ENCODE results near the gene TIMM9.
"Not testable (repeated sequence)": the region's sequence is repeated elsewhere in the genome, so short reads cannot be mapped to it uniquely, and the experiment has no call there.

Gene TIMM9, protein sequence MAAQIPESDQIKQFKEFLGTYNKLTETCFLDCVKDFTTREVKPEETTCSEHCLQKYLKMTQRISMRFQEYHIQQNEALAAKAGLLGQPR

DNA sequence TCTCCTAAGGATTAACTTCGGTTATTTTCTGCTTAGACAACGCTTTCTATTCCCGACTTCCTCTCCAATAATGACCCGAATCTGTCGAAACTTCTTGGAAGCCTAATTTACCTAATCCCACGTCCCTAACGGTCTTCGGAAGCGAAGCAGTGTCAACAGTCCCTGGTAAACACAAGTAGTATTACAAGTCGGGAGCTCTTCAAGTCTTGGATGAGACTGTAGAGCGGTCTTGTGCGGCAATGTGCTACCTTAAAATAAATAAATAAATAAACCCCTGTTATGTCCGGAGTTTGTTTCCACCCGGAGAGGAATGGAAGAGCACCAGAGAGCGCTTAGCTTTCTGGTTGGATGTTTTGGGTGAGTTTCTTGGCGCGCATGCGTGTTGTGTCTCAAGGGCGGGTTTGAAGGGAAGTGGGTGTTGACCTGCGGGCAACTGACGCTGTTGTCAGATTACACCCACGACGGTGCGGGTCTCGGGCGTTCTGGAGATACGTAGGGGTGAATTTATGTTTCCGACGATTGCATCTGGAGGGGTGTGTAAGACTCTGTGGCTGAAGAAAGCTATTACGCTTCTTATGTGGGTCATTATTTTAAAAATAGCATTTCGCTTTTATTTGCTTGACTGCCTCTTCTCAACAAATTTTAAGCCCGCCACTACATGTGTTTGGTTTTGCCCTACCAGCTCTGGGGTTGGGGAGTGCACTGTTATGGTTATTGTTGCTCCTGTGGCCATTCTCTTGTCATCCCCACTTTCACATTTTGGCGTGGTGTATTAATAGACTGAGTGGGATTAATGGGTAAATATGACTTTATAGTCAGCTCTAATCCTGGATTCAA lies at the start of gene TIMM9, which contains the start of gene KIAA0586:
Gene TIMM9, minus strand, starts transcription at position 251 of the 837 bp plus-strand sequence. CDS start 15,586 bp downstream, outside the sequence.
Gene KIAA0586, plus strand, starts transcription at position 439 of the 837 bp plus-strand sequence. CDS start 546 bp downstream, outside the sequence.
- peak; percentile 87 to 93 for DNase-seq (ENCODE audit: low read depth in 2 of 2)

DNA sequence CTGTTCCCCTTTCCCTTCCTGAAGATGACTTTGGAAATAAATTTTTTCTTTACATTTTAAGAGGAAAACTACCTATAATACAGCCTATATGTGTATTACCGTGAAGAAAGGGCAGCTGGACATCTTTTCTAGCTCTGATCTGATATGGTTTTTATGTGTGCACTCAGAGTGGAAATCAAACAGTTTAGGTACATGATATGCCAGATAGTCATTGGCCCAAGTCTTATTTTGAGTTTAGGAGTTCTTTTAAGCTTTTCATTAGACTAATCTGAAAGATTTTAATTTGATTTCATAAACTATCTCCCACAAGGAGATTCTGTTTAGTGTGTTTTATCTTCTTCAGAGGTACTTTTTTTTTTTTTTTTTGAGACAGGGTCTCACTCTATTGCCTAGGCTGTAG lies 49.0 kb upstream of the TIMM9 start:
- no peak for DNase-seq (ENCODE audit: low read depth in 2 of 2)

DNA sequence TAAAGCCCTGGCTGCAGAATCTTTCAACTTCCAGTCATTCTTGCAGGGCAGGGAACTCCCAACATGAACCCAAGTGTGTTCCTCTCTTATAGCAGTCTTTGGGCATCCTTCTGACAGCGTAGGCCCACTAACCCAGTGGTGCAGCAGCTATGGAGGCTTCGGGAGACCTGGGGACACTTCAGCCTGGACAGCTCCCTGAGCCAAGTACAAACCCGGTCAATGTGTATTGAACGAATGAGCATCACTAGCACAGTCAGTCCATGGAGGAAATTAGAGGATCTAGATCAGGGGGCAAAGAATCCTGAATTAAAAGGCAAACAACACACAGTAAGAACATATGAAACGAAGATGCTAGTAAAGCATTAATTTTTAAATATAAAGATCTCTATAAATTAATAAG lies 42.0 kb upstream of the TIMM9 start:
- DNase-seq (ENCODE audit: low read depth in 2 of 2): no peak

DNA sequence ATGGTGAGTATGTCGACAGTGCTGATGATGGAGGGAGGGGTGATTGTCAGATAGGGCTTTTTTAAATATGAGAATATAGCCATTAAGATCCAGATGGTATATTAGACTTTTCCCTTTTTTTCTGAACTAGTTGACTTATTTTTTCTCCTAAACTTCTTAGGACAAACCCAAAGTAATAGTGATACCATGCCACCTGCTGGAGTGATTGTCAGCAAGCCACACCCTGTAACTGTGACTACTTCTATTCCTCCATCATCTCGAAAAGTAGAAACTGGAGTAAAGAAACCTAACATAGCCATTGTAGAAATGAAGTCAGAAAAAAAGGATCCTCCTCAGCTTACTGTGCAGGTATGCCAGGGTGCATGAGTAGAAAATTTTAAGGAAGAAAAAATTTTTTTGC lies 40.2 kb upstream of the TIMM9 start:
- DNase-seq (ENCODE audit: low read depth in 2 of 2): no peak

DNA sequence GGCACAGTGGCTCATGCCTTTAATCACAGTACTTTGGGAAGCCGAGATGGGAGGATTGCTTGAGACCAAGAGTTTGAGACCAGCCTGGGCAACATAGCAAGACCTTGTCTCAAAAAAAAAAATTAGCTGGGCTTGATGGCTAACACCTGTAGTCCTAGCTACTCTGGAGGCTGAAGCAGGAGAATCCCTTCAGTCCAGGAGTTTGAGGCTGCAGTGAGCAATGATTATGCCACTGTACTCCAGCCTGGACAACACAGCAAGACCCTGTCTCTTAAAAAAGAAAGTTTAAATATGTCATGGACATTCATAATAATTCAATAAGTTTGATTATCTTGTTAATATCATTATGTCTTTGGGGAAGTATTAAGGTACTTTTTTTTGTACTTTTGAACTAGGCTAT lies 39.1 kb upstream of the TIMM9 start:
- DNase-seq (ENCODE audit: low read depth in 2 of 2): no peak

DNA sequence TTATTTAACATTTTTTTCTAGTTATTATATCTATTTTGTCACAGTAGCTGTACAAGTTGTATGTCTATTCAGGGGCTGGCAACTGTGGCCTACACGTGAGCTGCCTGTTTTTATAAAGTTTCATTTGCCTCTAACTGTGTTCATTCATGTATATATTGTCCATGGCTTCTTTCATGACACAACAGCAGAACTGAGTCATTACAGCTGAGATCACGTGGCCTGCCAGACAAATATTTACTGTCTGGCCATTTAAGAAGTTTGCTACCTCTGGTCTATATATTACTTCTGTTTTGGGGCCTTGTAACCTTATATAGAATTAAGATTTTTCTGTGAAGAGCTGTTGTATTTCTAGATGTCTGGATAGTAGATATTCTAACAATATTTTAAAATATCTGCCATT lies 38.1 kb upstream of the TIMM9 start:
- DNase-seq (ENCODE audit: low read depth in 2 of 2): no peak

DNA sequence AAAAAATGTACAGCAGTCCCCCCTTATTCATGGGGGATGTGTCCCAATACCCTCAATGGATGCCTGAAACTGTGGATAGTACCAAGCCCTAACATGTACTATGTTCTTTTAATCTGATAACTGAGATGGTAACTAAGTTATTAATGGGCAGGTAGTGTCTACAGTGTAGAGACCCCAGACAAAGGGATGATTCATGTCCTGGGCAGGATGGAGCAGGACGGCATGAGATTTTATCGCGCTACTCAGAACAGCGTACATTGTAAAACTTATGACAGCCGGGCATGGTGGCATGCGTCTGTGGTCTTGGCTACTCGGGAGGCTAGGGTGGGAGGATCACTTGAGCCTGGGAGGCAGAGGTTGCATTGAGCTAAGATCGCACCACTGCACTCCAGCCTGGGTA lies 37.3 kb upstream of the TIMM9 start:
- no peak for DNase-seq (ENCODE audit: low read depth in 2 of 2)

DNA sequence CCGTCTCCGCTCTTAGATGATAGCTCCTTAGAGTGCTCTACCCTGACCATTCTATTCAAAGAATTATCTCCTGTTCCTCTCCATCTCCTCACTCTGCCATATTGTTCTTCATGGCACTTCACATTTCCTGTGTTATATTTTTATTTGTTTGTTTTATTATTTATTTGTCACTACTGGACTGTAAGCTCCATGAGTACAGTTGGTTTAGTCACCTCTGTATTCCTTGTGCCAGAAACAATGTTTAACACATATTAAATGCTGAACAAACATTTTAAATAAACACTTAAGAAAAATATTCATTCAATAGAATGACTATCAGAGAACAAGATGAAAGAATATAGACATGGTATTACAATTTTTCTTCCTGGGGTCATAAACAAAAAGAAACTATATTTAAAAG lies 35.8 kb upstream of the TIMM9 start:
- DNase-seq (ENCODE audit: low read depth in 2 of 2): no peak

DNA sequence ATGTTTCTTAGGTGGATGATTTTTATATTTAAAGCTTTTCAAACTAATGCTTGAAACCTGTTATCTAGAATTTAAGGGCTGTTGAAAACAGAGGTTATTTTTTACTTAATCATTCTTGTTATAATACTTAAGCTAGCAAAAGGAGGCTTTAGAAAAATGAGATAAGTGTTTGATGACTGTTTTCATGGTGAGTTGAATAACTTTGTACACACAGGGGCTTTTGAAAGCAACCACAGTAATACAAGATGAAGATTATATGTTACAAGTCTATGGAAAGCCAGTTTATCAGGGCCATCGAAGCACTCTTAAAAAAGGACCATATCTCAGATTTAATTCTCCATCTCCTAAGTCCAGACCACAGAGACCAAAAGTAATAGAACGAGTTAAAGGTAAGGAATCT lies 33.4 kb upstream of the TIMM9 start:
- no peak for DNase-seq (ENCODE audit: low read depth in 2 of 2)

DNA sequence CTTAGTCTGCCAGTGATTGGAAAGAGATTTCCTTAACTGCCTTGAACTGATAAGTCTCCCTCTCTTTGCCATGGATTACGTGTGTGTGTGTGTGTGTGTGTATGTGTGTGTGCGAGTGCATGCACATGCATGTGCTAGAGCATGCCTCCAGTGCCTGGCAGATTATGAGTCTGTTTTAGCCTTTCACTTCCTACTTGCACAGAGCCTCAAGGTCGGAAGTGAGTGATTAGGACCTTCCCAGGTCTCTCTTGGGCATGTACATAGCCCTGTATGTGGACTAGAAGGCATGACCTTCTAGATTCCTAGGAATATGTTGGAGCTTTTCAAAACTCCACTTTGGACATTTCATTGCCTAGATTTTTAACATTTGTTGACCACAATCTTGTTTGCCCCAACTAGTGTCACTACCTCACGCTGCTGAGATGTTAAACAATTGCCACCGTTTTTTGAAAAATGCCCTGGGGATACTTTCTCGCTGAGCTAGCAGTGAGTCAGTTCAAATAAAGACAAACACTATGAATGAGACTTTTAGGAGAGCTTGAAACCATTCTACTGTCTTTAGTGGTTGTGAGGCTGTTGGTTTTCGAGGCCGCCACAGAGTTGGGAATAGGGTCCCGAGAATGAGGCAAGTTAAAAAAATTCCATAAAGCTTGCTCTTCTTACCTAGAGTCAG lies 28.4 kb upstream of the TIMM9 start:
- DNase-seq (ENCODE audit: low read depth in 2 of 2): no peak

DNA sequence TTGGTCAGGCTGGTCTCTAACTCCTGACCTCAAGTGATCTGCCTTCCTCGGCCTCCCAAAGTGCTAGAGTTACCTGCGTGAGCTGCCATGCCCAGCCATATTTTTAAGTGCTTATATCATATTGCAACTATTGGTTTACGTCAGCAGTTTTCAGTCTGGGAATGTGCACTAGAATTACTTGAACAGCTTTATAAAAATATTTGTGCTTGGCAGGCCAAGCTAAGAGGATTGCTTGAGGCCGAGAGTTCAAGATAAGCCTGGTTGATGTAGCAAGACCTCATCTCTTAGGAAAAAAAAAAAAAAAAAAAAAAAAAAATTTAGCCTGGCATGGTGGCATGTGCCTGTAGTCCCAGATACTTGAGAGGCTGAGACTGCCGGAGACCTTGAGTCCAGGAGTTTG lies 17.3 kb upstream of the TIMM9 start:
- no peak for DNase-seq (ENCODE audit: low read depth in 2 of 2)

DNA sequence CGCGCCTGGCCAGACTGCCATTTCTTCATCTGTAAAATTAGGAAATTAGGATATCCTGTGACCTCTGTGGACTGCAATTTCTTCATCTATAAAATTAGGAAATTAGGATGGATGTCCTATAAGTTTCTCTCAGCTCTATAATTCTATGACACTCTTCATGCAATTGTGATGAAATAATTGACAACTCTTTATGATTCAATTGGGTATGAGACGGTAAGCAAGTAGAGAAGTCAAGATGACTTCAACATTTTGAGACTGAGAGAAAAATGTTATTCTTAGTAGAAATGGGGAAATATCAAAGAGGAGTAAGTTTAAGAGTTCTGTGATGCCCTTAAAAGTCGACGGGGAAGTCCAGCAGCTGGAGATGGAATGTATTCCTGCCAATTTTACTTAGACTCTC lies 12.1 kb upstream of the TIMM9 start:
- no peak for DNase-seq (ENCODE audit: low read depth in 2 of 2)

DNA sequence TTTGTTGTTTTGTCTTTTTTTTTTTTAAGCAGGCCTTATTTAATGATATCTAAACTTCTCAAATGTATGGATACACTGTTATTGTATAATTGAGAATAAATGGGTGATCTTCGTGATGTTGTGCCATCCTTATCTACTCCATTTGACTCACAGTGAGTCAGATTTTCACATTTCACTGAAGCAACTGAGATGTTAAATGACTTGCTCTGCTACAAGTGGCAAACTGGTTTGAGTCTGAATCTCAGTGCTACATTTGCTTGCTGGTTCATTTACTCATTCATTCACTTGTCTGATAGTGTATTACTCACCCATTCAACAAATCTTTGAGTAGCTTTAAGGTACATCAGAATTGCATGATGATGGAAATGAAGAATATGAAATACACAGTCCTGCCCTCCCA lies 2.8 kb upstream of the TIMM9 start:
- no peak for DNase-seq (ENCODE audit: low read depth in 2 of 2)

DNA sequence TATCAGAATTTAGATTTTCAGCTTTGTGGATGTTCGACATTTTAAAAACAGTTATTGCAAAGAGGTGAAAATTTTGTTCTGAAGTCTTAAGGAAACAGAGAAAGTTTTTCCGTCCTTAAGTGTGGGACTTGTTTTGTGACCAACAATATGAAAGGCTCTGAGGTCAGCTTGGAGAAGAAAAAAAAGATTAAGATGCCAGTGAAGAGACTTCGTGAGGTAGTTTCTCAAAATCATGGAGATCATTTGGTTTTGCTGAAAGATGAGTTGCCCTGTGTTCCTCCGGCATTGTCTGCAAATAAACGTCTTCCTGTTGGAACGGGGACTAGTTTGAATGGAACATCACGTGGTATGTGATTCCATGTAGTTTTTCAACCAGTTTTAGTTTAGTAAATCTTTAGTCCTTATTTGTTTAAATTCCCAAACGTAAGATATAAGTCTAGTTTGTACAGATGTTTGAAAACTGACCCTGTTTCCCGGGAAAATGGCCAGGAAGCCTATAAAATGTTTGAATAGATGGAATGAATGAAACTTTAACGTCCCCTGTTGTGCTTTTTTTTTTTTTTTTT lies 870 bp upstream of the TIMM9 start:
- DNase-seq (ENCODE audit: low read depth in 2 of 2): no peak

DNA sequence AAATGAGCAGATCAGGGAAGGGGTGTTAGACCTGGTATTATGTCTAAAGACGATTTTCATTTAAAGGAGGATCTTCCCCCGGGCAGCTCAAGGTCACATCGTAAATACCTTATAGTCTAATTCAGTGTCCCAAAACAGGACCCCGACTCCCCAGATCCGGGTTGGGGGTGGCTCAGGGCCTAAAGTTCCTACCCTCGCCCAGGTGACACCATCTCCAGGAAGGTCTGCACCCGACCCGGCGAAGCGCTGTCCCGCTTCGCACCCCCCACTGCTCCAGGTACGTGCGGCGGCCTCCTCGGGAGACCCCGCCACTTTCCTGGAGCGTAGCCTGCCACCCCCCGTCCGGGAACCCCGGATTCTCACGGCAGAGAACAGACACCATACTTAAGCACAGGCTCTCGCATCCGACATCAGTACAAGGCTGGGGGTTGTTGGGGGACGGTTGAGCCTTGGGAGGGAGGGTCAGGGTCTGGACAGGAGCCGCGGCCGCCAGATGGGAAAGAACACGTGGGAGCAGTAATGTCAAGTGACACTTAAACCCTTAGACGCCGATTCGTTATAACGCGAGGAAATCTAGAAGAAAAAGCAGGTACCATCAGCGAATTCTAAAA lies 556 bp downstream of the TIMM9 start:
- peak; percentile 40 to 47 for DNase-seq (ENCODE audit: low read depth in 2 of 2)

DNA sequence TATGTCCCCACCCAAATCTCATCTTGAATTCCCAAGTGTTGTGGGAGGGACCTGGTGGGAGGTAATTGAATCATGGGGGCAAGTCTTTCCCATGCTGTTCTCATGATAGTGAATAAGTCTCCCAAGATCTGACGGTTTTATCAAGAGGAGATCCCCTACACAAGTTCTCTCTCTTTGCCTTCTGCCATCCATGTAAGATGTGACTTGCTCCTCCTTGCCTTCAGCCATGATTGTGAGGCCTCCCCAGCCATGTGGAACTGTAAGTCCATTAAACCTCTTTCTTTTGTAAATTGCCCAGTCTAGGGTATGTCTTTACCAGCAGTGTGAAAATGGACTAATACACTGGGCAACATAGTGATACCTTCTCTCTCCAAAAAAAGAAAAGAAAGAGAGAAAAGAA lies 10.4 kb downstream of the TIMM9 start:
- DNase-seq (ENCODE audit: low read depth in 2 of 2): not testable (repeated sequence)

DNA sequence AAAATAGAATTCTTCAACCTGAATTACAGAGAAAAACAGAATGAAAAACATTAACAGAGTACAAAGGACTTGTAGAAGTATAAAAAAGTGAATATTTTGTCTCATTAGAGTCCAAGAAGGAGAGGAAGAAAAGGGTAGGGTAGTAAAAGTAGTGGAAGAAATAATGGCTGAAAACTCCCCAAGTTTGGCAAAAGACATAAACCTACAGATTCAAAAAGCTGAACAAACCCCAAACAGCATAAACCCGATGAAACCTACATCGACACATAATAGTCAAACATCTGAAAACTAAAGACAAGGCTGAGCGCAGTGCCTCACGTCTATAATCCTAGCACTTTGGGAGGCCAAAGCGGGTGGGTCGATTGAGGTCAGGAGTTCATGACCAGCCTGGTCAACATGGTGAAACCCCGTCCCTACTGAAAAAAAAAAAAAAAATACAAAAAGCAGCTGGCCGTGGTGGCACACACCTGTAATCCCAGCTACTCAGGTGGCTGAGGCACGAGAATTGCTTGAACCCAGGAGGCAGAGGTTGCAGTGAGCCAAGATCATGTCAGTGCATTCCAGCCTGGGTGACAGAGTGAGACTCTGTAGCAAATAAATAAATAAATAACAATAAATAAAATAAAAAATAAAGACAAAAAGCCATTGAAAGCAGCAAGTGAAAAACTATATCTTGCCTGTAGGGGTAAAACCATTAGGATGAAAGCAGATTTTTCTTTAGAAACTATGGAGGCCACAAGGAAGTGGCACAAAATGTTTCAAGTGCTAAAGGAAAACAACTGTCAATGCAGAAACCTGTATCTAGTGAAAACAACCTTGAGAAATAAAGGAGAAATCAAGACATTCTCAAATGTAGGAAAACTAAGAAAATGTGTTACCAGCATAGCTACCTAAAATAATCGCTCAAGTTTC lies 11.4 kb downstream of the TIMM9 start:
- no peak for DNase-seq (ENCODE audit: low read depth in 2 of 2)

DNA sequence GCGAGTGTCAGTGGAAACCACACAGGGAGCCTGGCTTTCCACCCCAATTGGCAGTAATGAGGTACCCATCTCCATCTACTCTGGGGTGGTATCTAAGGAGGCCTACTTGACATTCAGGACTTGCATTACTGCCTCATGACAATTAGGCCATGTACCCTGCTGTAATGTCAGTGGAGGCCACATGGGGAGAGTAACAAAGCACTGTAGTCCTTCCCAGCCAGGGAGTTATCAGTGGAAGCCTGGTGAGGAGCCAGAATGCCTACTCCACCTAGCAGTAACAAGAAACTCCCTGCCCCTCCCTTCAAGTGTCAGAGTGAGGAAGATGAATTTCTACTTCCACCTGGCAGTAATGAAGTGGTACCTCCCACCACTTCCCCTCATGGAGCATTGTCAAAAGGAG lies 12.5 kb downstream of the TIMM9 start:
- no peak for DNase-seq (ENCODE audit: low read depth in 2 of 2)

DNA sequence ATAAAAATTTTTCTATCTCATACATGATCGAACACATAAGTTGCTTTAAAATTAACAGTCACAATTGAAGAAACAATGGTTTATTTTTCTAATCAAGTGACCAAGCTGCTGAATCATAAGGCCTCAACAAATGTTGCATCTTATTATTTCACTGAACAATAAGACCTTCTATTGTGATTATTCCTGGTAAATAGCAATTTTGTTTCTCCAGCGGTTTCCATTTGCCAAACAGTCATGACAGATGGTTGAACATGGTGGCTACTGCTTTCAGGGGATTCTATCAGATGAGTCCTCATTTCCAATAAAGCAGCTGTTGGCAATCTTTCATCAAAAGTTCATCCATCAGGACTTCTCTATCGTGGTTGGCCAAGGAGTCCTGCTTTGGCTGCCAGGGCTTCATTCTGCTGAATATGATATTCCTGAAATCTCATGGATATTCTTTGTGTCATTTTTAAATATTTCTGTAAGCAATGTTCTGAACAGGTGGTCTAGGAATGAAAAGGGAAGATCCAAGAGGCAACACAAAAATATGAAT lies 18.6 kb downstream of the TIMM9 start:
- no peak for DNase-seq (ENCODE audit: low read depth in 2 of 2)

DNA sequence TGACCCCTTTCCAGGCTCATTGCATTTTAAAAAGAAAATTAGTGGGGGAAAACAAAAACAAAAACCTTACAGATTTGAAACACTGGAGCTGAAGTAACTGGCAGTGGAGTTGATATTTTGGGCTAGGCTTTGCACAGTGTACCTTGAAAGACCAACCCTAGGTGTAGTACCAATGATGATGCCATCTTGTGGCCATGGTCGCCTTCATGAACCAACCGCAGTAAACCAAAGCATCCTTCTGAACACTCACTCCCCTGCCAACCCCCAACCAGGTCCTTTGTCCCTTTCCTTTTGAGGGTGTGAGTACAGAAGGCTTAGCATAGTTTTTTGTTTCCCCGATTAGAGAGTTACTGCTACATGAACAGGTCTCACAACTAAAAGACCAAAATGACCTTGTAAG lies 25.7 kb downstream of the TIMM9 start:
- DNase-seq (ENCODE audit: low read depth in 2 of 2): no peak

DNA sequence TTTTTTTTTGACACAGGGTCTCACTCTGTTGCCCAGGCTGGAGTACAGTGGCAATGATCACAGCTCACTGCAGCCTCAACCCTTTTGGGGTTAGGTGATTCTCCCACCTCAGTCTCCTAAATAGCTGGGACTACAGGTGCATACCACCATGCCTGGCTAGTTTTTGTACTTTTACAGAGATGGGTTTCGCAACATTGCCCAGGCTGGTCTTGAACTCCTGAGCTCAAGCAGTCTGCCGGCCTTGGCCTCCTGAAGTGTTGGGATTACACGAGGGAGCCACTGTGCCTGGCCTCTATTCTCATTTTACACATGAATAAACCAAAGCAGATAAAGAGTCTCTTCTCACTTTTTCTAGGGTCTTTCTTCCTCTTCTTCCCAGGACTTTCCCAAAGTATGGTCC lies 28.4 kb downstream of the TIMM9 start:
- DNase-seq (ENCODE audit: low read depth in 2 of 2): no peak

Data from stimulated activated CD4-positive, alpha-beta T cell treated with anti-CD3 and anti-CD28 coated beads, Interleukin-1b, Interleukin-23, amount 100 ng/mL, for 4 hours (primary cell).